Upper lobe of left lung (tissue), 4 donors: ENCODE results near the gene CDC42BPA.

Experiments used
- CTCF ChIP-seq, 6 experiments: fragments of 450-650 bp in 4 of 6; fragments of 200-600 bp in 2 of 6; sonication (generic) in 2 of 6; IDR thresholded peaks; one replicate each; pipeline ENCODE4 v1.5.1; 2016 to 2019; ENCODE audit warnings: antibody characterized with exemption in 6 of 6
- EP300 ChIP-seq, 4 donors: sonication (generic); formaldehyde crosslinking; IDR thresholded peaks; one replicate each; pipeline ENCODE4 v1.5.1; 2017; ENCODE audit warnings: antibody characterized with exemption in 4 of 4, control low read depth in 2 of 4
- POLR2A ChIP-seq, 4 donors: fragments of 450-650 bp; IDR thresholded peaks; one replicate each; pipeline ENCODE4 v1.5.1; 2016 to 2017; ENCODE audit warnings: antibody characterized with exemption in 4 of 4, mild to moderate bottlenecking in 2 of 4
- POLR2AphosphoS5 ChIP-seq, 2 donors: sonication (generic); formaldehyde crosslinking; IDR thresholded peaks; one replicate each; pipeline ENCODE4 v1.5.1; 2017; ENCODE audit warnings: antibody characterized with exemption in 2 of 2

DNA sequence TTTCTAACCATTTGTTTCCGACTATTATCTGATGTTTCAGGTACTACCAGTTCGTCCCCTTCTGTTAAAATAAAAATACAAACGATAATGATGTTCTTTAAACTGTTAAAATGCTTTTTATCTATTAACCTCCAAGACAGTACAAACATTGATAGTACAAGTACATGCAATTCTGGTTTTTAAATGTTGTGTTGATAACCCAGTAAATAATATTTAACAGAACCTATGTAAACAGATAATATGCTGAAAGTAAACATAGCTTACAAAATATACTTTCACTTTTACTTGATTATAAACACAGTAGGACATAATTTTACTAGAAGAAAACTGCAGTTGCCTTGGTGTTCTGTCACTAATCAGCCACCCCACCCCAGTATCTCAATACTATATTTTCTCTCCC is 301.3 kb downstream of the CDC42BPA start:
- TF ChIP-seq CTCF (IDR thresholded peaks at IDR 0.05) (no peak), POLR2A (IDR thresholded peaks at IDR 0.05) (no peak), EP300 (IDR thresholded peaks at IDR 0.05) (no peak), POLR2AphosphoS5 (IDR thresholded peaks at IDR 0.05) (no peak)
